Measurements from ENCODE around the gene PHF2.

Gene PHF2

DNA sequence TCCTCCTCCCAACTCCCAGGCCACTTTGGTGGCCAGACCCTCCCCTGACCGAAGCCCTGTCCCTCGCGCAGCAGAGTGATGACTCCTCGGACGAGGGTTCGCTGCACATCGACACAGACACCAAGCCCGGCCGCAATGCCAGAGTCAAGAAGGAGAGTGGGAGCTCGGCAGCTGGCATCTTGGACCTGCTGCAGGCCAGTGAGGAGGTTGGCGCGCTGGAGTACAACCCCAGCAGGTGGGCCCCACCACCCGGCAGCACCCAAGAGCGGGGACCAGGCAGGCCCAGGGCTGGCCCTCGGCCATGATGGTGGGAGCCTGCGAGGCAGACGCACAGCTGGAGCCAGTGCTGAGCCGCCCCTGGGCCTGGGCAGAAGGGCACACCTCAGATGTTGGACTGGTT lies 90.6 kb downstream of the PHF2 start:
- Histone ChIP-seq H3K4me3 (ENCODE audit: insufficient read depth, low read length, poor library complexity, severe bottlenecking) (no peak overlapping the region), H4K20me1 (ENCODE audit: low read depth, low read length) (no peaks in the 10 kb centered on the region), H3K27me3 (ENCODE audit: low read length) (no peaks in the 10 kb centered on the region), H3K9ac (ENCODE audit: low read length) (no peak overlapping the region), H3K36me3 (ENCODE audit: low read length) (no peaks in the 10 kb centered on the region), H2AFZ (ENCODE audit: low read depth, low read length, severe bottlenecking) (no peak overlapping the region), H3K4me2 (ENCODE audit: low read depth, low read length, poor library complexity, severe bottlenecking) (no peak overlapping the region), H3K79me2 (ENCODE audit: insufficient read depth, low read length) (no peaks in the 10 kb centered on the region), H3K9me3 (ENCODE audit: insufficient read depth, low read length) (no peaks in the 10 kb centered on the region), H3K9me2 (replicated peaks; ENCODE audit: insufficient read depth, low read length) (no peaks in the 10 kb centered on the region), H3F3A (ENCODE audit: insufficient read depth) (no peaks in the 10 kb centered on the region), H3K27ac (ENCODE audit: low read depth, low read length) (no peak overlapping the region)
- no peak for TF ChIP-seq EZH2phosphoT487 (conservative IDR thresholded peaks at IDR 0.05; ENCODE audit: low read length)
- TF ChIP-seq, protein P1, sequence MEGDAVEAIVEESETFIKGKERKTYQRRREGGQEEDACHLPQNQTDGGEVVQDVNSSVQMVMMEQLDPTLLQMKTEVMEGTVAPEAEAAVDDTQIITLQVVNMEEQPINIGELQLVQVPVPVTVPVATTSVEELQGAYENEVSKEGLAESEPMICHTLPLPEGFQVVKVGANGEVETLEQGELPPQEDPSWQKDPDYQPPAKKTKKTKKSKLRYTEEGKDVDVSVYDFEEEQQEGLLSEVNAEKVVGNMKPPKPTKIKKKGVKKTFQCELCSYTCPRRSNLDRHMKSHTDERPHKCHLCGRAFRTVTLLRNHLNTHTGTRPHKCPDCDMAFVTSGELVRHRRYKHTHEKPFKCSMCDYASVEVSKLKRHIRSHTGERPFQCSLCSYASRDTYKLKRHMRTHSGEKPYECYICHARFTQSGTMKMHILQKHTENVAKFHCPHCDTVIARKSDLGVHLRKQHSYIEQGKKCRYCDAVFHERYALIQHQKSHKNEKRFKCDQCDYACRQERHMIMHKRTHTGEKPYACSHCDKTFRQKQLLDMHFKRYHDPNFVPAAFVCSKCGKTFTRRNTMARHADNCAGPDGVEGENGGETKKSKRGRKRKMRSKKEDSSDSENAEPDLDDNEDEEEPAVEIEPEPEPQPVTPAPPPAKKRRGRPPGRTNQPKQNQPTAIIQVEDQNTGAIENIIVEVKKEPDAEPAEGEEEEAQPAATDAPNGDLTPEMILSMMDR (IDR thresholded peaks at IDR 0.05; ENCODE audit: insufficient read depth, low read length, poor library complexity, severe bottlenecking): no peak

DNA sequence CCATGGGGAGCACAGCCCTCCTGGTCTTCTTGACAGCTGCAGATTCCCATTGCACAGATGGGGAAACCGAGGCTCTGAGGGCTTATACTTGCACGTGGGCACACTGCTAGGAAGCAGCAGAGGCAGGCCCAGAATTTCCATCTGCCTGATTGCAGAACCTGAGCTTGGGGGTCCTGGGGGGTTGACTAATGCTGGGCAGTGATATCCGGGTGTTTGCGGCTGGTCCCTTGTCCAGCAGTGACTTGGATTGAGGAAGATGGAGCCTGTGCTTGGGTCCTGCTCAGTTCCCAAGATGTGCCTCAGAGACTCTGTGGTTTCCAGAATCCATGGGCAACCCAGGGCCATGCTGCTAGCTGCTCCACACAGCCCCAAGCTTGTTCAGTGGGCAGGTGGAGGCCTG lies 91.2 kb downstream of the PHF2 start:
- no peak for TF ChIP-seq EZH2phosphoT487 (conservative IDR thresholded peaks at IDR 0.05; ENCODE audit: low read length)
- TF ChIP-seq, protein P1 (IDR thresholded peaks at IDR 0.05; ENCODE audit: insufficient read depth, low read length, poor library complexity, severe bottlenecking): no peak
- Histone ChIP-seq H3K9me3 (ENCODE audit: insufficient read depth, low read length) (no peaks in the 10 kb centered on the region), H3K4me3 (ENCODE audit: insufficient read depth, low read length, poor library complexity, severe bottlenecking) (no peak overlapping the region), H3K27me3 (ENCODE audit: low read length) (no peaks in the 10 kb centered on the region), H3K9me2 (replicated peaks; ENCODE audit: insufficient read depth, low read length) (no peaks in the 10 kb centered on the region), H3K27ac (ENCODE audit: low read depth, low read length) (no peak overlapping the region), H3F3A (ENCODE audit: insufficient read depth) (no peaks in the 10 kb centered on the region), H3K79me2 (ENCODE audit: insufficient read depth, low read length) (no peaks in the 10 kb centered on the region), H4K20me1 (ENCODE audit: low read depth, low read length) (no peaks in the 10 kb centered on the region), H2AFZ (ENCODE audit: low read depth, low read length, severe bottlenecking) (no peak overlapping the region), H3K4me2 (ENCODE audit: low read depth, low read length, poor library complexity, severe bottlenecking) (no peak overlapping the region), H3K9ac (ENCODE audit: low read length) (no peak overlapping the region), H3K36me3 (ENCODE audit: low read length) (no peaks in the 10 kb centered on the region)

DNA sequence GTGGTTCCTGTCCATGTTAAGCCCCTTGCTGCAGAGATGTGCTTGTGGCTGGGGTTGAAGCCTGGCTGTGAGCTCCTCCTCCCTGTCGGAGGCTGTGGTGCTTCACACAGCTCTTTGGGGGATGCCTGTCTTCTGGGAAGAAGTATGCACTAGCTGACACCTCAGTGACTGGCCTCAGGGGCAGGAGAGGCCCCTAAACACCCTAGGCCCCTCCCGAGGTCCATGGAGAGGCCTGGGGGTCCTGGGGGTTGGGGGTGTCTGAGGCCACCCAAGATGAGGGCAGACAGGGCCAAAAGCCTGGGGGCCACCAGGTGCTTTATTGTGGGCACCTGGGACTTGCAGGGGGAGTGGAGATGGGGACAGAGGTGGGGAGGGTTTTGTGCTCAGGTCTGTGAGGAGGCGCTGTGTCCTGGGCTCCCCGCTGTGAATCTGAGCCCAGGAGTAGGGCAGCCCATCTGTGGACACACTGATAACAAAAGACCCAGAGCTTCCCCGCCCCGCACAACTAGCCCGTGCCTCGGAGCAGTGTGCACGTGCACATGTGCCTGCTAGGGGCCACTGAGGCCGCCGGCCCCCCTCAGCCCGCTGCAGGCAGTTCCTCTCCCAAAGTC lies 92.0 kb downstream of the PHF2 start:
- Histone ChIP-seq H3K9me3 (ENCODE audit: insufficient read depth, low read length) (no peaks in the 10 kb centered on the region), H3K9ac (ENCODE audit: low read length) (no peak overlapping the region), H3K36me3 (ENCODE audit: low read length) (no peaks in the 10 kb centered on the region), H3K27me3 (ENCODE audit: low read length) (no peaks in the 10 kb centered on the region), H4K20me1 (ENCODE audit: low read depth, low read length) (no peaks in the 10 kb centered on the region), H3K27ac (ENCODE audit: low read depth, low read length) (no peak overlapping the region), H3K9me2 (replicated peaks; ENCODE audit: insufficient read depth, low read length) (no peaks in the 10 kb centered on the region), H3K4me3 (ENCODE audit: insufficient read depth, low read length, poor library complexity, severe bottlenecking) (no peak overlapping the region), H2AFZ (ENCODE audit: low read depth, low read length, severe bottlenecking) (no peak overlapping the region), H3K79me2 (ENCODE audit: insufficient read depth, low read length) (no peaks in the 10 kb centered on the region), H3K4me2 (ENCODE audit: low read depth, low read length, poor library complexity, severe bottlenecking) (no peak overlapping the region), H3F3A (ENCODE audit: insufficient read depth) (no peaks in the 10 kb centered on the region)
- no peak for TF ChIP-seq EZH2phosphoT487 (conservative IDR thresholded peaks at IDR 0.05; ENCODE audit: low read length)
- TF ChIP-seq, protein P1 (IDR thresholded peaks at IDR 0.05; ENCODE audit: insufficient read depth, low read length, poor library complexity, severe bottlenecking): no peak

Data from SU-DHL-6 (cell line).